Trophoblast cell (in vitro differentiated cells and primary cell): ENCODE results near the gene EDN1.
"Not testable (repeated sequence)": the region's sequence is repeated elsewhere in the genome, so short reads cannot be mapped to it uniquely, and the experiment has no call there.

Source experiments
- DNase-seq, 2 donors: peaks; one replicate each; pipeline ENCODE4 v3.0.0-alpha.2; 2016
- H2AFZ ChIP-seq: 2 replicates; pipeline ENCODE4 v1.6.1; 2013; ENCODE audit warnings: low read length, moderate library complexity, mild to moderate bottlenecking; ENCODE audit not compliant: insufficient read depth, poor library complexity
- H2AK5ac ChIP-seq: 2 replicates; pipeline ENCODE4 v1.6.1; 2013; ENCODE audit warnings: mild to moderate bottlenecking, low read length
- H2BK120ac ChIP-seq: 2 replicates; pipeline ENCODE4 v1.6.1; 2013; ENCODE audit warnings: low read length, mild to moderate bottlenecking, moderate library complexity; ENCODE audit not compliant: insufficient read depth, poor library complexity
- H2BK12ac ChIP-seq: 2 replicates; pipeline ENCODE4 v1.6.1; 2013; ENCODE audit warnings: mild to moderate bottlenecking, low read length, moderate library complexity
- H2BK5ac ChIP-seq: 2 replicates; pipeline ENCODE4 v1.6.1; 2013; ENCODE audit warnings: low read length, low read depth, moderate library complexity, mild to moderate bottlenecking; ENCODE audit not compliant: poor library complexity
- H3K14ac ChIP-seq: 2 replicates; pipeline ENCODE4 v1.6.1; 2013; ENCODE audit warnings: mild to moderate bottlenecking, low read length
- H3K18ac ChIP-seq: 2 replicates; pipeline ENCODE4 v1.6.1; 2013; ENCODE audit warnings: mild to moderate bottlenecking, low read length
- H3K23ac ChIP-seq: 2 replicates; pipeline ENCODE4 v1.6.1; 2013; ENCODE audit warnings: low read length
- H3K27ac ChIP-seq: 2 replicates; pipeline ENCODE4 v1.5.1; 2013; ENCODE audit warnings: low read depth, mild to moderate bottlenecking, inconsistent platforms, low read length, moderate library complexity
- H3K27me3 ChIP-seq: 2 replicates; pipeline ENCODE4 v1.6.1; 2013; ENCODE audit warnings: inconsistent platforms, mild to moderate bottlenecking, low read length, moderate library complexity; ENCODE audit not compliant: insufficient read depth
- H3K36me3 ChIP-seq, 2 experiments: 1 replicate in 1 of 2; 2 replicates in 1 of 2; pipeline ENCODE4 v1.6.1; 2013; ENCODE audit warnings: low read length in 2 of 2, mild to moderate bottlenecking in 2 of 2, moderate library complexity in 1 of 2; ENCODE audit not compliant: insufficient read depth in 2 of 2, control insufficient read depth in 1 of 2
- H3K4ac ChIP-seq: 2 replicates; pipeline ENCODE4 v1.6.1; 2013; ENCODE audit warnings: low read depth, mild to moderate bottlenecking, low read length, moderate library complexity
- H3K4me1 ChIP-seq, 2 experiments: 1 replicate in 1 of 2; 2 replicates in 1 of 2; pipeline ENCODE4 v1.6.1; 2013; ENCODE audit warnings: low read length in 2 of 2, mild to moderate bottlenecking in 2 of 2, moderate library complexity in 1 of 2; ENCODE audit not compliant: insufficient read depth in 2 of 2, control insufficient read depth in 1 of 2
- H3K4me2 ChIP-seq: 2 replicates; pipeline ENCODE4 v1.6.1; 2013; ENCODE audit warnings: inconsistent platforms, mild to moderate bottlenecking, low read length, moderate library complexity
- H3K4me3 ChIP-seq: 2 replicates; pipeline ENCODE4 v1.5.1; 2013; ENCODE audit warnings: mild to moderate bottlenecking, low read depth, low read length, inconsistent platforms
- H3K79me1 ChIP-seq: one replicate; pipeline ENCODE4 v1.6.1; 2013; ENCODE audit warnings: low read length
- H3K79me2 ChIP-seq: 2 replicates; pipeline ENCODE4 v1.6.1; 2013; ENCODE audit warnings: low read length, mild to moderate bottlenecking; ENCODE audit not compliant: control insufficient read depth, insufficient read depth, poor library complexity
- H3K9ac ChIP-seq: 2 replicates; pipeline ENCODE4 v1.6.1; 2013; ENCODE audit warnings: mild to moderate bottlenecking, low read length
- H3K9me3 ChIP-seq: 2 replicates; pipeline ENCODE4 v1.6.1; 2013; ENCODE audit warnings: low read depth, mild to moderate bottlenecking, control low read depth, inconsistent platforms, low read length; ENCODE audit not compliant: insufficient read depth
- H4K12ac ChIP-seq: 2 replicates; pipeline ENCODE4 v1.6.1; 2013; ENCODE audit warnings: low read depth, mild to moderate bottlenecking, low read length, moderate library complexity
- H4K8ac ChIP-seq: 2 replicates; pipeline ENCODE4 v1.6.1; 2013; ENCODE audit warnings: low read depth, mild to moderate bottlenecking, low read length, moderate library complexity
- H4K91ac ChIP-seq: one replicate; pipeline ENCODE4 v1.6.1; 2013; ENCODE audit warnings: low read depth, mild to moderate bottlenecking, low read length, moderate library complexity
- WGBS: extraction: QIAGEN DNeasy Blood & Tissue Kit; methylation state at CpG from one replicate; pipeline ENCODE4 v1.1.7; 2013; ENCODE audit warnings: missing lambda C conversion rate; ENCODE audit not compliant: insufficient read length, insufficient coverage; ENCODE audit errors: extremely low coverage; 5-methylcytosine and 5-hydroxymethylcytosine counted together

The EDN1 gene

DNA sequence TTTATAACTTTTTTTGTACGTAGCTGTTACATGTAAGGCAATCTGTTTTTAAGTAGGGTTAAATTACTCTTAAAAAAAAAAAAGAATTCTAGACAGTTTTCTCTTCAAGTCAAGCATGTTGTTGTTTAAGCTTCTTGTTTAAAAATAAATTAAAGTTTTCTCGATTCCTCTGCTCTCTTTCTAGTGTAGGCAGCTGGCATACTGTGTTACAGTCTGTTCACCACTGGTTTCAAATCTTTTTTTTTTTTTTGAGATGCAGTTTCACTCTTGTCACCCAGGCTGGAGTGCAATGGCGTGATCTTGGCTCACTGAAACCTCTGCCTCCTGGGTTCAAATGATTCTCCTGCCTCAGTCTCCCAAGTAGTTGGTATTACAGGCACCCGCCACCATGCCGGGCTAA, 29.9 kb downstream of the EDN1 start:
- not testable (repeated sequence) for H3K4ac ChIP-seq, H3K4me2 ChIP-seq, H2AK5ac ChIP-seq, H3K79me1 ChIP-seq, H3K18ac ChIP-seq, H2BK5ac ChIP-seq, H3K14ac ChIP-seq, H3K79me2 ChIP-seq, H2BK120ac ChIP-seq, H4K8ac ChIP-seq, H3K36me3 ChIP-seq, H3K4me3 ChIP-seq, H3K27ac ChIP-seq, H2AFZ ChIP-seq, H4K12ac ChIP-seq, DNase-seq, H4K91ac ChIP-seq, H3K27me3 ChIP-seq, H3K23ac ChIP-seq, H3K4me1 ChIP-seq, H3K9ac ChIP-seq, H3K9me3 ChIP-seq, H2BK12ac ChIP-seq
- WGBS = no CpG with 5 or more reads among the region's 5 CpGs

DNA sequence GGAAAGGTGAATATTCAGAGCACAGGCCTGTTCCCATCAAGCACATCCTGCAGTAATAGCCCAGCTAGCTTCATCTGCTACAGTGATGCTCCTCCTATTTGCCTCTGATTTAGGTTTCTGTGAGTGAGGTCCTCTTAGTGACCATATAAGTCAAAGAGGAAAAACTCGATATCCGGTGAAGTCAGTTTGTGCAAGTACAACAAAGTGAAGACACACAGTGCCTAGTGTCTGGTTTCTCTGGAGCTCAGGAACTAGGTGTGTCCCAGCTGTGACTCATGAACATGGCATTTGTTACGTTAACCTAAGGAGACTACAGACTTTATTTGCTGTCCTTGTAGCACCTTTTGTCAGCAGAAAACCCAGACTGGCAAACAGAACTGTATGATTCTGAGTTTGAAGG, 33.9 kb downstream of the EDN1 start:
- no peak overlapping the region for H3K23ac ChIP-seq
- no peak overlapping the region for H3K4me3 ChIP-seq
- no peak overlapping the region for H2BK12ac ChIP-seq
- H3K4me1 ChIP-seq = peaks cover 9 to 19% of the 10 kb centered on the region in 2 experiments
- H2AK5ac ChIP-seq = no peak overlapping the region
- no peak overlapping the region for H4K12ac ChIP-seq
- no peaks in the 10 kb centered on the region for H3K36me3 ChIP-seq
- no peaks in the 10 kb centered on the region for H3K9me3 ChIP-seq
- no peak overlapping the region for H3K4ac ChIP-seq
- H3K18ac ChIP-seq = no peak overlapping the region
- no peak overlapping the region for H2AFZ ChIP-seq
- H4K91ac ChIP-seq = no peak overlapping the region
- H3K9ac ChIP-seq = no peak overlapping the region
- DNase-seq = peak; percentile 70 to 89
- H2BK5ac ChIP-seq = no peak overlapping the region
- no peak overlapping the region for H2BK120ac ChIP-seq
- peak overlapping the region; percentile 67 for H3K27ac ChIP-seq
- no CpG with 5 or more reads among the region's 3 CpGs for WGBS
- H3K79me1 ChIP-seq = peaks cover 5% of the 10 kb centered on the region
- H3K4me2 ChIP-seq = no peak overlapping the region
- no peak overlapping the region for H4K8ac ChIP-seq
- no peak overlapping the region for H3K14ac ChIP-seq
- H3K79me2 ChIP-seq = no peaks in the 10 kb centered on the region
- H3K27me3 ChIP-seq = no peaks in the 10 kb centered on the region

DNA sequence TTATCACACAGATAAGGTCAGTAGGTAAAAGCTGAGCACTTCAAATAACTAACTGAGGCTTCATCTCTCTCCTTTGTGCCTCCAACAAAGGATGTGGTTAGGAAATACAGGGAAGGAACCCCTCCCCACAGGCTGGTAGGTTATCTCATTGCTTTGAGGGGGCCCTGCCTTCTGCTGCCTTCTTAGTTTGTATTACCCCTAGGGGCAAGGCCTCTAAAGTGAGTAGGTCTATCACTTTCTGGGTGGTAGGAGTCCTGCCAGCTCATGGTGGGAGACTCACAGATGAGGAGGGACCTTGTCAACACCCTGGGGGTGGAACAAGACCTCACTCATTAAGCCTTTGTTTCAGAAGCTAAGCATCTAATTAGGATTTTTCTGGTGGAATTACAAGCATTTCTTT, 34.6 kb downstream of the EDN1 start:
- no peak overlapping the region for H2AFZ ChIP-seq
- peaks cover 5% of the 10 kb centered on the region for H3K79me1 ChIP-seq
- no peak overlapping the region for H3K4me2 ChIP-seq
- H3K4ac ChIP-seq = no peak overlapping the region
- H4K8ac ChIP-seq = no peak overlapping the region
- H3K27ac ChIP-seq = peak overlapping the region; percentile 40
- H3K79me2 ChIP-seq = no peaks in the 10 kb centered on the region
- no peaks in the 10 kb centered on the region for H3K27me3 ChIP-seq
- H3K36me3 ChIP-seq = no peaks in the 10 kb centered on the region
- no peak overlapping the region for H3K23ac ChIP-seq
- H3K4me3 ChIP-seq = no peak overlapping the region
- no peak overlapping the region for H2AK5ac ChIP-seq
- H3K14ac ChIP-seq = peak overlapping the region; percentile 11
- no peak overlapping the region for H3K18ac ChIP-seq
- peak overlapping the region; percentile 37 for H2BK12ac ChIP-seq
- no peaks in the 10 kb centered on the region for H3K9me3 ChIP-seq
- peaks cover 9 to 19% of the 10 kb centered on the region in 2 experiments for H3K4me1 ChIP-seq
- H4K12ac ChIP-seq = no peak overlapping the region
- no peak overlapping the region for H3K9ac ChIP-seq
- DNase-seq = no peak
- peak overlapping the region; percentile 66 for H4K91ac ChIP-seq
- H2BK5ac ChIP-seq = no peak overlapping the region
- peak overlapping the region; percentile 26 for H2BK120ac ChIP-seq

DNA sequence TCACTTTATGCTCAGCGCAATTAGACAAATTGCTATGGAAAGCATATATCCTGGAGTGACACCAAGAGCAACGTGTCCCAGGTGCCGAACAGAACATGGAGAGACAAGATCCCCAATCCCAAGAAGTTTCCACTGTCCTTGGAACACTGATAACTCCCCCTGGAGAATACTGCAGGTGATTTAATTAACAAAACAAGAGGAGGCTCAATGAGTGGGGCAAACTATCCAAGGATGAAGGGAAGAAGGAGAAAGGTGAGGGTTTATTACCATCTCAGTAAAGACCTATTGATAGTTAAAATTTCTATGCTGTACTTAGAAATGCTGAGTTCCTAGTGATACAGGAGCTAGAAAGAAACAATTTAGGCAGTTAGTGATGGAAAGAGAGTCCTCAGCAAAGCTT, 35.7 kb downstream of the EDN1 start:
- H3K79me2 ChIP-seq = no peaks in the 10 kb centered on the region

More for the DNA sequence above, 35.7 kb downstream of the EDN1 start:
- H3K18ac ChIP-seq = no peak overlapping the region
- no peak for DNase-seq
- no peak overlapping the region for H3K27ac ChIP-seq
- peaks cover 5% of the 10 kb centered on the region for H3K79me1 ChIP-seq
- no peak overlapping the region for H2BK5ac ChIP-seq
- no peak overlapping the region for H3K23ac ChIP-seq
- no CpG with 5 or more reads among the region's 3 CpGs for WGBS
- H2BK12ac ChIP-seq = no peak overlapping the region
- H3K36me3 ChIP-seq = no peaks in the 10 kb centered on the region
- H4K8ac ChIP-seq = no peak overlapping the region
- H3K9me3 ChIP-seq = no peaks in the 10 kb centered on the region
- H2AK5ac ChIP-seq = no peak overlapping the region
- H3K4me1 ChIP-seq = peaks cover 9 to 19% of the 10 kb centered on the region in 2 experiments
- no peak overlapping the region for H3K14ac ChIP-seq
- H3K4me3 ChIP-seq = no peak overlapping the region
- H3K9ac ChIP-seq = no peak overlapping the region
- H4K91ac ChIP-seq = no peak overlapping the region
- no peak overlapping the region for H3K4ac ChIP-seq
- no peak overlapping the region for H4K12ac ChIP-seq
- no peak overlapping the region for H2BK120ac ChIP-seq
- H3K4me2 ChIP-seq = no peak overlapping the region
- no peaks in the 10 kb centered on the region for H3K27me3 ChIP-seq
- H2AFZ ChIP-seq = no peak overlapping the region
